Right lobe of liver (tissue), 4 donors: ENCODE results near the gene FAM163B.

ENCODE experiments used
- CTCF ChIP-seq, 4 donors: fragments of 200-600 bp in 3 of 4; fragments of 450-650 bp in 1 of 4; IDR thresholded peaks; one replicate each; pipeline versions ENCODE4 v1.5.1 to v1.8.0; 2016 to 2022; ENCODE audit warnings: antibody characterized with exemption in 4 of 4, mild to moderate bottlenecking in 2 of 4
- POLR2A ChIP-seq: fragments of 450-650 bp; IDR thresholded peaks from one replicate; pipeline ENCODE4 v1.6.1; 2017; ENCODE audit warnings: antibody characterized with exemption, mild to moderate bottlenecking
- donor health status: DM: no; HTN: no; CAD: no.
- donor health status: DM: no; HTN: no; CAD: no.
- donor health status: DM: no; HTN: yes; CAD: no.

GRCh38 chr9:133554729-133555128 lies 54.5 kb downstream of the FAM163B start:
- no peak for TF ChIP-seq POLR2A
- TF ChIP-seq CTCF (IDR thresholded peaks at IDR 0.05): no peak
